ENCODE results near the gene KDELR1.

KDELR1 gene

GRCh38 chr19:48341515-48342413, 49.6 kb downstream of the KDELR1 start:
- DNase-seq, result no peak

GRCh38 chr19:48340995-48341394, 50.4 kb downstream of the KDELR1 start:
- no peak for DNase-seq

- no peak for DNase-seq
Observed at GRCh38 chr19:48338802-48339503, 52.4 kb downstream of the KDELR1 start.

GRCh38 chr19:48338253-48338755, 53.0 kb downstream of the KDELR1 start:
- no peak for DNase-seq

- peak; percentile 95 for DNase-seq
Observed at GRCh38 chr19:48333467-48334384, 57.6 kb downstream of the KDELR1 start.

- peak; percentile 90 for DNase-seq
Observed at GRCh38 chr19:48332662-48333466, 58.5 kb downstream of the KDELR1 start.

Measured in activated CD8-positive, alpha-beta memory T cell treated with anti-CD3 and anti-CD28 coated beads for 24 hours (primary cell).